MCF 10A (cell line): Measurements from ENCODE around the gene TMEM135. TPM values are rescaled to one million over a fixed set of nuclear protein-coding genes. Genes with fewer than 3 reads are reported as not detected.

Experiments used
- BruUV-seq: library from RNA; stranded (reverse); fragments of 400-500 nt; replicated peaks from 2 replicates; lab custom pipeline; 2021; lab: Mats Ljungman, UMichigan
- CTCF ChIA-PET: fragments of 300-600 bp; sonication (Branson Sonifier 250); formaldehyde crosslinking; extraction: SDS; loops from one replicate; lab custom pipeline; 2021; ENCODE audit warnings: antibody characterized with exemption, inconsistent platforms; lab: Yijun Ruan, JAX
- POLR2A ChIA-PET: fragments of 300-600, 350-650 bp; sonication (Branson Sonifier 250); formaldehyde crosslinking; extraction: SDS; loops from one replicate; lab custom pipeline; 2020; ENCODE audit warnings: antibody characterized with exemption, inconsistent platforms; lab: Yijun Ruan, JAX
- DNase-seq: peaks from one replicate; pipeline ENCODE4 v3.0.0-alpha.2; 2018; ENCODE audit not compliant: unreplicated experiment
- H3K27ac Mint-ChIP-seq: one replicate; pipeline ENCODE4 v1.8.0; 2022; ENCODE audit warnings: mild to moderate bottlenecking, low read depth, mixed read lengths; ENCODE audit not compliant: unreplicated experiment
- H3K27me3 Mint-ChIP-seq: one replicate; pipeline ENCODE4 v1.8.0; 2022; ENCODE audit warnings: mixed read lengths; ENCODE audit not compliant: insufficient read depth, unreplicated experiment
- H3K36me3 Mint-ChIP-seq: one replicate; pipeline ENCODE4 v1.8.0; 2022; ENCODE audit warnings: mild to moderate bottlenecking, moderate library complexity, mixed read lengths; ENCODE audit not compliant: insufficient read depth, unreplicated experiment
- H3K4me1 Mint-ChIP-seq: one replicate; pipeline ENCODE4 v1.8.0; 2022; ENCODE audit warnings: mixed read lengths; ENCODE audit not compliant: insufficient read depth, unreplicated experiment
- H3K4me3 Mint-ChIP-seq: one replicate; pipeline ENCODE4 v1.8.0; 2022; ENCODE audit warnings: mild to moderate bottlenecking, moderate library complexity, mixed read lengths; ENCODE audit not compliant: unreplicated experiment
- H3K9me3 Mint-ChIP-seq: one replicate; pipeline ENCODE4 v1.8.0; 2022; ENCODE audit warnings: mixed read lengths; ENCODE audit not compliant: unreplicated experiment
- intact Hi-C: fragments of 100-400 bp; cut with micrococcal nuclease; formaldehyde crosslinking; loops from 2 replicates; pipeline ENCODE4 v1.14.1; 2022
- total RNA-seq: library from RNA; stranded (reverse); gene quantifications from 2 replicates; pipeline ENCODE4 v1.2.3, GENCODE V29; 2022
- TF ChIP-seq, protein P1 (sequence below): fragments of 200-600 bp; IDR thresholded peaks from one replicate; pipeline ENCODE4 v1.8.0; 2022; ENCODE audit warnings: antibody characterized with exemption, mild to moderate bottlenecking; ENCODE audit not compliant: unreplicated experiment

TMEM135 gene
- total RNA-seq, 1 experiment from 2014 or later, result 10.7 TPM

DNA sequence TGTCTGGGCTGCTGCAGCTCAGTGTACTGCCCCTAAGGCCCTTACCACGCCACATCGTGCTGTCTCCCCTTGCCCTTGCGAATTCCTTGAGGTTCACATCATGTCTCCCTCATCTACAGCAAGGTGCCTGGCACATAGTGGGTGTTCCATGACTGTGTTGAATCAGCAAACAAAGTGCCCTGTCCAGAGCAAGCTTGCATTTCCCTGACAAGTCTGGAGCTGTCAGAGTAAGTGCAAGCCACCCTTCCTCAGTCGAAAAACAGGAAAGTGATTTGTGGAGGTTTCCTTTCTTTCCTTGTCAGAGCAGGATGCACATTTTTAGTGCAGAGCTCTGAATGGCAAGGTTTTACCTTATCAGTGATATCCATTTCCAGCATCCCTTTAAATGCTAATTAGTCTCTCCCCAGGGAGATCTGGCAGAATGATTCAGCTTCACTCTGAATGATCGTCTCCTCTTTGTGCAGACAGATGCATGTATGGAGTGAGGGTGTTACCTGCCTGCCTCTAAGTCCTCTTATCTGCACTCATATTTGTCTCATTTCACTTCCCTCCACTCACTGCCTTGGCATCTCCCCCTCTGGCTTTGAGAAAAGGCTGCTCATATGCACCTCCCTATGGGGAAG, 331.2 kb downstream of the TMEM135 start:
- CTCF ChIA-PET, result interaction anchor here (0.6 to 5.1 kb wide), 4 partner anchors 16 to 112 kb away, joined by 3 to 32 read pairs (median 7); no protein-coding TSS in a partner anchor

DNA sequence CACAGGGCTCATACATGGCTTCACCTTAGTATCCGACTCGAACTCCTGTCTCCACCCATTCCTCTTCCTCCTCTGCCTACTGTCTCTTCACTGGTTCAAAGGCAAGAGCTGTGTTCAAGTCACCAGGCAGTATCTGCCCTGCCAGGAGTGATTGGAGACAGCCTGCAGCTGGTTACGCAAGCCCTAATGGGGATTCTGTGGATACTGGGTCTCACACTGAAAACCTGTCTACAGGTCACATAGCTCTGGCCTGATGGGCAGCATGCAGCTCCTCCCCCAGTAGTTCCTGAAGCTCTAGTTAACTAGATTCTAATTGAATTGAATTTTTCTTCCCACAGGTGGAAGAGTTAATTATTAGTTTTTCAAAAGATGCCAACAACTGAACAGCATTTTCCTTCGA, 332.2 kb downstream of the TMEM135 start:
- DNase-seq, result no peak
- H3K36me3 Mint-ChIP-seq, result no peaks in the 10 kb centered on the region
- H3K27me3 Mint-ChIP-seq, result no peaks in the 10 kb centered on the region
- ChIA-PET POLR2A (no interaction called here), CTCF (interaction anchor here (0.8 to 1.9 kb wide), 2 partner anchors 17 to 18 kb away, joined by 3 to 11 read pairs; no protein-coding TSS in a partner anchor)
- H3K9me3 Mint-ChIP-seq, result no peaks in the 10 kb centered on the region
- BruUV-seq, result no TSS peak
- H3K4me3 Mint-ChIP-seq, result no peak overlapping the region
- H3K4me1 Mint-ChIP-seq, result no peaks in the 10 kb centered on the region
- no peak overlapping the region for H3K27ac Mint-ChIP-seq
- TF ChIP-seq, protein P1, sequence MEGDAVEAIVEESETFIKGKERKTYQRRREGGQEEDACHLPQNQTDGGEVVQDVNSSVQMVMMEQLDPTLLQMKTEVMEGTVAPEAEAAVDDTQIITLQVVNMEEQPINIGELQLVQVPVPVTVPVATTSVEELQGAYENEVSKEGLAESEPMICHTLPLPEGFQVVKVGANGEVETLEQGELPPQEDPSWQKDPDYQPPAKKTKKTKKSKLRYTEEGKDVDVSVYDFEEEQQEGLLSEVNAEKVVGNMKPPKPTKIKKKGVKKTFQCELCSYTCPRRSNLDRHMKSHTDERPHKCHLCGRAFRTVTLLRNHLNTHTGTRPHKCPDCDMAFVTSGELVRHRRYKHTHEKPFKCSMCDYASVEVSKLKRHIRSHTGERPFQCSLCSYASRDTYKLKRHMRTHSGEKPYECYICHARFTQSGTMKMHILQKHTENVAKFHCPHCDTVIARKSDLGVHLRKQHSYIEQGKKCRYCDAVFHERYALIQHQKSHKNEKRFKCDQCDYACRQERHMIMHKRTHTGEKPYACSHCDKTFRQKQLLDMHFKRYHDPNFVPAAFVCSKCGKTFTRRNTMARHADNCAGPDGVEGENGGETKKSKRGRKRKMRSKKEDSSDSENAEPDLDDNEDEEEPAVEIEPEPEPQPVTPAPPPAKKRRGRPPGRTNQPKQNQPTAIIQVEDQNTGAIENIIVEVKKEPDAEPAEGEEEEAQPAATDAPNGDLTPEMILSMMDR, result no peak
- intact Hi-C loops, result no loop called here

More for the DNA sequence above, 331.2 kb downstream of the TMEM135 start:
- Mint-ChIP-seq H3K36me3 (no peaks in the 10 kb centered on the region), H3K4me3 (no peak overlapping the region), H3K4me1 (no peaks in the 10 kb centered on the region), H3K27ac (no peak overlapping the region), H3K27me3 (no peaks in the 10 kb centered on the region), H3K9me3 (no peaks in the 10 kb centered on the region)
- POLR2A ChIA-PET, result no interaction called here
- intact Hi-C loops, result no loop called here
- no peak for DNase-seq
- BruUV-seq, result no TSS peak
- TF ChIP-seq, protein P1, result no peak

DNA sequence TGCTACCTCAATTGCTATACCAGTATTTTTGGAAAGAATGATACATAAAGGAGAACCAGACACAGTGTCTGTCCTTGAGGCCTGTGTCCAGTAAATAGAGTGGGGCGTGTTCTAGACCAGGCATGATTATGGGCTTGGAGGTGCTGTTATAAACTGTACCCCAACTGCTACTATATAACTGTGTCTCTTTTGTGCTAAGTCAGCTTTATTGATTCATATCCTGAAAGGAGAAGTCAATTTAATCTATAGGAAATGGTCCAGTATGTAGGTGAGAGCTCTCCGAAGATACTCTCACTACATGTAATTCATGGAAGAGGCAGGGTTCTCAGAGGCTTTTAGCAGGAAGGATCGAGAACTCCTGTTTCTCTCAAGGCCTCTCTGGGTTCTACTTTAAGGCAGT, 334.3 kb downstream of the TMEM135 start:
- Mint-ChIP-seq H3K4me3 (no peak overlapping the region), H3K27me3 (no peaks in the 10 kb centered on the region), H3K4me1 (no peaks in the 10 kb centered on the region), H3K27ac (no peak overlapping the region), H3K9me3 (no peaks in the 10 kb centered on the region), H3K36me3 (no peaks in the 10 kb centered on the region)
- TF ChIP-seq, protein P1, result no peak
- ChIA-PET POLR2A (no interaction called here), CTCF (interaction anchor here (1.3 kb wide), 1 partner anchor 19 kb away, joined by 5 read pairs; no protein-coding TSS in a partner anchor)
- intact Hi-C loops, result no loop called here
- DNase-seq, result no peak
- no TSS peak for BruUV-seq

Other genes starting within 250 kb of the TMEM135 start
- 9.8 and 13.8 TPM in 2 replicates for gene PRSS23, start 237.4 kb upstream of the TMEM135 start, total RNA-seq
- 0.34 and 0.35 TPM in 2 replicates for gene FZD4, start 82.5 kb upstream of the TMEM135 start, total RNA-seq